Neural cell (in vitro differentiated cells): Measurements from ENCODE around the gene GYS2.

Source experiments
- EZH2 ChIP-seq: fragments of 200-600, 300-800 bp; shearing (Covaris generic), sonication (generic); IDR thresholded peaks from 2 replicates; pipeline ENCODE4 v1.6.1; 2014; ENCODE audit warnings: antibody characterized with exemption, low read length, borderline replicate concordance, mild to moderate bottlenecking; ENCODE audit not compliant: insufficient read depth, poor library complexity, severe bottlenecking
- RAD21 ChIP-seq: fragments of 450-650 bp; conservative IDR thresholded peaks from 2 replicates; pipeline ENCODE4 v1.6.1; 2014; ENCODE audit warnings: antibody characterized with exemption, mild to moderate bottlenecking, moderate library complexity
- TF ChIP-seq, protein P1 (sequence below): IDR thresholded peaks from 2 replicates; pipeline ENCODE4 v1.6.1; 2012; ENCODE audit warnings: borderline replicate concordance
- TF ChIP-seq, protein P2 (sequence below): fragments of 450-650 bp; IDR thresholded peaks from 2 replicates; pipeline ENCODE4 v1.5.1; 2014; ENCODE audit warnings: antibody characterized with exemption, mild to moderate bottlenecking, moderate library complexity; ENCODE audit not compliant: poor library complexity, severe bottlenecking

DNA sequence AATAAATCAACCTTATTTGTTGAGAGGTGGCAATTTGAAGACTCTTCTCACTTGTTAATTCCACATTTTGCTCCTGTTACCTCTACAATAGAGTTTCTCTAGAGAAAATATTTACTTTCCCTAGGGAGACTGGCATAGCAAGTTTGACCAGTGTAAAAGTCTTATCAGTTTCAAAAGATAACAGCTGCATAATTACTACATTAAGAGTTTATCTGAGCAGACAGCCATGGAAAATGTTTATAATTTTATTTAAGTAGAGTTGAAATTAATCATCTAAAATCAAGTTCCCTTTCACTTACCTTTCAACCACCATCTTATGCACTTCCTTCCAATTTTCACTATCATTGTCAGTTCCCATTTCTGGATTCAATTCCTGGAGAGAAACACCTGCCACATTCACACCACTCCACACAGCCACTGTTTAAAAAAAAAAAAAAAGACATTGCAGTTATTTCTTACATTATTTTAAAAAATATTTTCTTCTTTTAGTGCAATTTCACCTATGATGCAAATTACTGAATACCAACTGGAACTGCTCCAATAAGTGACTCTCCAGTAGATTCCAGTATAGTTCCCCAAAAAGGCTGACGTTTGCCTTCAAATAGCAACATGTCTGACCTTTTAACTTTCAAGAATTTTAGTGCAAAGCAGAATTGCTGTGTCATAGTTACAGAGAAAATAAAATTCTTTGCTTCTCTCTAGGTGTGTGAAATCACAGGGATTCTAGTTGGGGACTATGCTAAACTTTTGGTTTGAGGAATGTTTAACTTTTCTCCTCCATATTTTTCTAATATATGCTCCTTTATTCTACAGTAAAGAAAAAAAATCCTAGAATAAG, 33.6 kb upstream of the GYS2 start:
- TF ChIP-seq, protein P1, sequence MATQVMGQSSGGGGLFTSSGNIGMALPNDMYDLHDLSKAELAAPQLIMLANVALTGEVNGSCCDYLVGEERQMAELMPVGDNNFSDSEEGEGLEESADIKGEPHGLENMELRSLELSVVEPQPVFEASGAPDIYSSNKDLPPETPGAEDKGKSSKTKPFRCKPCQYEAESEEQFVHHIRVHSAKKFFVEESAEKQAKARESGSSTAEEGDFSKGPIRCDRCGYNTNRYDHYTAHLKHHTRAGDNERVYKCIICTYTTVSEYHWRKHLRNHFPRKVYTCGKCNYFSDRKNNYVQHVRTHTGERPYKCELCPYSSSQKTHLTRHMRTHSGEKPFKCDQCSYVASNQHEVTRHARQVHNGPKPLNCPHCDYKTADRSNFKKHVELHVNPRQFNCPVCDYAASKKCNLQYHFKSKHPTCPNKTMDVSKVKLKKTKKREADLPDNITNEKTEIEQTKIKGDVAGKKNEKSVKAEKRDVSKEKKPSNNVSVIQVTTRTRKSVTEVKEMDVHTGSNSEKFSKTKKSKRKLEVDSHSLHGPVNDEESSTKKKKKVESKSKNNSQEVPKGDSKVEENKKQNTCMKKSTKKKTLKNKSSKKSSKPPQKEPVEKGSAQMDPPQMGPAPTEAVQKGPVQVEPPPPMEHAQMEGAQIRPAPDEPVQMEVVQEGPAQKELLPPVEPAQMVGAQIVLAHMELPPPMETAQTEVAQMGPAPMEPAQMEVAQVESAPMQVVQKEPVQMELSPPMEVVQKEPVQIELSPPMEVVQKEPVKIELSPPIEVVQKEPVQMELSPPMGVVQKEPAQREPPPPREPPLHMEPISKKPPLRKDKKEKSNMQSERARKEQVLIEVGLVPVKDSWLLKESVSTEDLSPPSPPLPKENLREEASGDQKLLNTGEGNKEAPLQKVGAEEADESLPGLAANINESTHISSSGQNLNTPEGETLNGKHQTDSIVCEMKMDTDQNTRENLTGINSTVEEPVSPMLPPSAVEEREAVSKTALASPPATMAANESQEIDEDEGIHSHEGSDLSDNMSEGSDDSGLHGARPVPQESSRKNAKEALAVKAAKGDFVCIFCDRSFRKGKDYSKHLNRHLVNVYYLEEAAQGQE = no peak
- TF ChIP-seq EZH2 (no peak), RAD21 (no peak)
- TF ChIP-seq, protein P2, sequence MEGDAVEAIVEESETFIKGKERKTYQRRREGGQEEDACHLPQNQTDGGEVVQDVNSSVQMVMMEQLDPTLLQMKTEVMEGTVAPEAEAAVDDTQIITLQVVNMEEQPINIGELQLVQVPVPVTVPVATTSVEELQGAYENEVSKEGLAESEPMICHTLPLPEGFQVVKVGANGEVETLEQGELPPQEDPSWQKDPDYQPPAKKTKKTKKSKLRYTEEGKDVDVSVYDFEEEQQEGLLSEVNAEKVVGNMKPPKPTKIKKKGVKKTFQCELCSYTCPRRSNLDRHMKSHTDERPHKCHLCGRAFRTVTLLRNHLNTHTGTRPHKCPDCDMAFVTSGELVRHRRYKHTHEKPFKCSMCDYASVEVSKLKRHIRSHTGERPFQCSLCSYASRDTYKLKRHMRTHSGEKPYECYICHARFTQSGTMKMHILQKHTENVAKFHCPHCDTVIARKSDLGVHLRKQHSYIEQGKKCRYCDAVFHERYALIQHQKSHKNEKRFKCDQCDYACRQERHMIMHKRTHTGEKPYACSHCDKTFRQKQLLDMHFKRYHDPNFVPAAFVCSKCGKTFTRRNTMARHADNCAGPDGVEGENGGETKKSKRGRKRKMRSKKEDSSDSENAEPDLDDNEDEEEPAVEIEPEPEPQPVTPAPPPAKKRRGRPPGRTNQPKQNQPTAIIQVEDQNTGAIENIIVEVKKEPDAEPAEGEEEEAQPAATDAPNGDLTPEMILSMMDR = no peak
